HG02870 (cell line): ENCODE measurements around the gene RAB6B.

ENCODE experiments used
- ATAC-seq: cut with Tn5 transposase; IDR thresholded peaks from one replicate; pipeline ENCODE4 v1.9.1; 2021; ENCODE audit warnings: mild to moderate bottlenecking, moderate library complexity; ENCODE audit not compliant: unreplicated experiment

RAB6B gene

GRCh38 chr3:133895208-133896001, at the start of gene RAB6B:
Gene RAB6B, minus strand, starts transcription at chr3:133895882. Its CDS starts 416 bp downstream, at chr3:133895466.
- no peak for ATAC-seq

- ATAC-seq = no peak
These were observed 49.1 kb upstream of the RAB6B start for GRCh38 chr3:133944641-133945380.

- ATAC-seq = no peak
These were observed 48.5 kb upstream of the RAB6B start for GRCh38 chr3:133944181-133944580.

GRCh38 chr3:133943639-133944141, 48.0 kb upstream of the RAB6B start:
- ATAC-seq = no peak

- ATAC-seq = no peak
These were observed 47.4 kb upstream of the RAB6B start for GRCh38 chr3:133943031-133943535.

- ATAC-seq = no peak
These were observed 45.7 kb upstream of the RAB6B start for GRCh38 chr3:133941415-133941821.

GRCh38 chr3:133940536-133940935, 44.9 kb upstream of the RAB6B start:
- ATAC-seq = no peak

GRCh38 chr3:133939463-133939835, 43.8 kb upstream of the RAB6B start:
- no peak for ATAC-seq

- no peak for ATAC-seq
These were observed 43.2 kb upstream of the RAB6B start for GRCh38 chr3:133938770-133939462.

GRCh38 chr3:133937756-133938601, 42.3 kb upstream of the RAB6B start:
- no peak for ATAC-seq

GRCh38 chr3:133937061-133937686, 41.5 kb upstream of the RAB6B start:
- no peak for ATAC-seq

- no peak for ATAC-seq
These were observed 40.4 kb upstream of the RAB6B start for GRCh38 chr3:133935843-133936769.

- no peak for ATAC-seq
These were observed 39.5 kb upstream of the RAB6B start for GRCh38 chr3:133934996-133935842.

- ATAC-seq = no peak
These were observed 38.6 kb upstream of the RAB6B start for GRCh38 chr3:133934073-133934970.

- no peak for ATAC-seq
These were observed 37.7 kb upstream of the RAB6B start for GRCh38 chr3:133933097-133934024.

- ATAC-seq = no peak
These were observed 36.3 kb upstream of the RAB6B start for GRCh38 chr3:133932009-133932408.
